OCI-M2 (cell line): ENCODE results near the gene EPHB3.
"Not testable (repeated sequence)": the region's sequence is repeated elsewhere in the genome, so short reads cannot be mapped to it uniquely, and the experiment has no call there.

Experiments
- DNase-seq: peaks from one replicate; lab custom pipeline; 2025; ENCODE audit not compliant: unreplicated experiment; lab: John Stamatoyannopoulos, UW

The EPHB3 gene

GRCh38 chr3:184597829-184598573, 36.4 kb downstream of the EPHB3 start:
- no peak for DNase-seq

GRCh38 chr3:184598574-184598927, 37.0 kb downstream of the EPHB3 start:
- no peak for DNase-seq

- DNase-seq: no peak
These were observed 37.6 kb downstream of the EPHB3 start for GRCh38 chr3:184599143-184599542.

DNA sequence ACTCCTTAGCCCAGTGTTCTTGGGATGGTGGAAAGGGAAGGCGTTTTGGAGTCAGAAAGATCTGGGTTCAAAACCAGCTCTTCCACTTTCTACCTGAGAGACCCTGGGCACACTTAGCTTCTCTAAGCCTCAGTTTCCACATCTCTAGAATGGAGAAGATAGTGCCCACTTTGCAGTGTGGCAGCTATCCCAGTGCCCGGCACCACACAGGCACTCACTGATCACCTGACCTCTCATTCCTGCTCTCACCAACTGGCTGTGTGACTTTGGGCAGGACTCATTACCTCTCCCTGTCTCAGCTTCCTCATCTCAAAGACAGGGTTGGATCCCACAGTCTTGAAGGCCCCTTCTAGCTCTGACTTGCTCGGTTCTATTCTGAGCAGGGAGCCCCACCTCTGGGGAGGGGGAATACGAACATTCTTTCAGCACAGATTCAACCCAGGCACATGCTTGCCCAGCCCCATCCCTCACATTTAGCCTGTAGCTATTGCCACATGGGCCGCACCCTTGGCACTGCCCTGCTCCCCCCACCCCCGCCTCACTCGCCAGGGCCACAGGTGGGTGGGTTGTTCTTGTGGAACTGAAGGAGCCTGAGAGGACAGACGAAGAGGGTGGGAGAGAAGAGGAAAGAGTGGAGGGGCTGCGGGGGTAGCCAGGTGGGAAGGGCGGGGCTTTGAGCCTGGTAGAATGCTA, 39.2 kb downstream of the EPHB3 start:
- DNase-seq: no peak

GRCh38 chr3:184601576-184602371, 40.2 kb downstream of the EPHB3 start:
- DNase-seq: no peak

DNA sequence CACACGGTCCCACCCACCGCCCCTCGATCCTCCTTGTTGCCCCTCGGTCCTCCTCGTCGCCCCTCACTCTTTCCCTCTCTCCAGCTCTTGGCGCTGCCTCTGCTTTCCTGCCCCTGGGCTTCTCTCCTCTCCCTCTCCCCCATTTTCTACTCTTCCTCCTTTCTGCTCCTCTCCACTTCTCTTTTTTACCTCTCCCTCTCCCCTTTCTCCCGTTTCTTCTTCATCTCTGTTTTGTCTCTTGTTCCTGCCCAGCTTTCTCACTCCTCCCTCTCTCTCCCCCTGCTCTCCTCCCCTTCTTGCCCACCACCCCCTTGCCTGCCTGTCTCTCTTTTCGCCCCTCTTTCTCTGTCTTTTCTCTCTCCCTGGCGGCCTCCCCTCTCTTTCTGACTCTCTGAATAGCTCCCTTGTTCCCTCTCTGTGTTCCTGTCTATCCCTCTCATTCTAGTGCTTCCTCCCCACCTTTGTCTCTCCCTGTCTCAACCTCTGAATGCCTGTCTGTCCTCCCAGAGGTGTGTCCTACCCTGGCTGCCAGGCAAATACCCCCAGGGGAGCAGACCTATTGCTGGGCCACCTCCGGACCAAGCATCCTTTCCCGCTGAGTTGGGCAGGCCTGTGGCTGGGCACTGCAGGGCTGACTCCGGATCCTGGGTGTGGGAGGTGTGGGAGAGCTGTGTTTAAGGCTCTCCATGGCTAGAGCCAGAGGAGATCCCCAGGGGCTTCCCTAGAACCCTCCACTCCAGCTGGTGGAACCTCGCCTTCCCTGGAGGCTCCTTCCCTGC, 41.0 kb downstream of the EPHB3 start:
- no peak for DNase-seq

DNA sequence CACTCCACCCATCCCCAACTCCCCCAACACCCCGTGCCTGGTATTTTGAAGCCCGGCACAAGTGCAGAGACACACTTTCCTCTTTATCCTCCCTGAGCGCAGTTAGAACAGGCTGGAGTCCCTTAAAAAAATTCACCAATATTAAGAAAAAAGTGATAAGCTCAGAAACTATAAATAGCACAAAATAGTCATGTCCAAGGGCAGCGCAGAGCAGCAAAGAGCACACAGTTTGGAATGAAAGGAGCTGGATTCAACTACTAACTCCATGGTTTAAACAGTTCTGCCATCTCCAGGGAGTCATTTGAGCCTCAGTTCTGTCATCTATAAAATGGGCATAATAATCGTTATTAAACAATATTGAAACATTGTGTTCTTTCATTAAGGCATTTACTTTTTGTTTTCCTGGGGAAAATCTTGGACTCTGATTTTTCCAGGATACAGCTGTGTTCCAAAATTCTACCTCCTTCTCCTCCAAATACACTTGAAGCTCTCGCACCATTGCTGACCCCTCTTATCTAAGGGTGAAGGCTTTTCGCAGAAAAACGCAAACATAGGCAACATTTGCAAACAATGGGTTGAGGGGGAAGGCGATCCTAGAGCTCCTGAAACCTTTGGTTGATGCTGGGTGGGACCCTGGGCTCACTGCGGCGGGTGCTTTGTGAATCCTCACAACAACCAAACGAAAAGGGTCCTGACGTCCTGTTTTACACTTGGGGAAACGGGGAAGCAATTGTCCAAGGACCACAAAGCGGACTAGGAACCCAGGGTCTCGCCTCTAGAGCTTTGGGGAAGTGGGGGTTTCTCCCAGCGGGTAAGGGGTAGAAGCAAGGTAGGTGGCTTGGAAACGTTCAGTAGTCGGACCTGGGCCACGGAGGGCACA, 41.8 kb downstream of the EPHB3 start:
- no peak for DNase-seq

- no peak for DNase-seq
These were observed 42.5 kb downstream of the EPHB3 start for GRCh38 chr3:184604039-184604601.

GRCh38 chr3:184604615-184605290, 43.2 kb downstream of the EPHB3 start:
- DNase-seq: no peak

GRCh38 chr3:184608209-184608608, 46.6 kb downstream of the EPHB3 start:
- no peak for DNase-seq

DNA sequence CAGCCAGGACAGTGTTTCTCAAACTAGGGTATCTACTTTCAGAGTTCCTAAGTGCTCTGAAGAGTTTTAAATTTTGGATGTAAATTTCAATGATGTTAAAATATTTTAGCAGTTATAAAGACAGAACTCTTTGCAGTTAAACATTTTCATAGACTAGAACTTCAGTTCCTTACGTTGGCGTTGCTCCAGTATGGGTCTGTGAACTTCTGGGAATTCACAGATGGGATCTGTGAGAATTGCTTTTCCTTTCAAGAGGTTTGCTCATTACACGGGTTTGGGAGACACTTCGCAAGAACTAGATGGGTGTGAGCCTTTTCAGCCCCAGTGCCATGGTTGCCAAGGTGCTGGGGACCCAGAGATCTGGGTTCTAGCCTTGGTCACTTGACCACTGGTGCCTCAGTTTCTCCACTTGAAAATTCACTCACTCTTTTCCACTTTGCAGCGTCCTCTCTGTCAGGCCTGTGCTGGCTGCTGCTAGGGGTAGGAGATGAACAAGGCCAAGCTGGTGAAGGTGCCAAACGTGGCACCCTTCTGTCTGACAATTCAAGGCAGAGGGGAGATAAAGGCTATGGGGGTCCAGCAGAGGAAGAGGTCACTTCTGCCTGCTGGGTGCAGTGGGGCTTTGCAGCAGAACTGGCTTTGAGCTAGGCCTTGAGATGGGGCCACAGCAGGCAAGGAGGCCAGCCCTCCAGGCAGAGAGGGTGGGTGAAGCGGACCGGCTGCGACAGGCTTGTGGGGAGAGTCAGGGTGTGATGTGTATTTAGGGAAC, 48.1 kb downstream of the EPHB3 start:
- no peak for DNase-seq

- no peak for DNase-seq
These were observed 48.8 kb downstream of the EPHB3 start for GRCh38 chr3:184610245-184610871.

DNA sequence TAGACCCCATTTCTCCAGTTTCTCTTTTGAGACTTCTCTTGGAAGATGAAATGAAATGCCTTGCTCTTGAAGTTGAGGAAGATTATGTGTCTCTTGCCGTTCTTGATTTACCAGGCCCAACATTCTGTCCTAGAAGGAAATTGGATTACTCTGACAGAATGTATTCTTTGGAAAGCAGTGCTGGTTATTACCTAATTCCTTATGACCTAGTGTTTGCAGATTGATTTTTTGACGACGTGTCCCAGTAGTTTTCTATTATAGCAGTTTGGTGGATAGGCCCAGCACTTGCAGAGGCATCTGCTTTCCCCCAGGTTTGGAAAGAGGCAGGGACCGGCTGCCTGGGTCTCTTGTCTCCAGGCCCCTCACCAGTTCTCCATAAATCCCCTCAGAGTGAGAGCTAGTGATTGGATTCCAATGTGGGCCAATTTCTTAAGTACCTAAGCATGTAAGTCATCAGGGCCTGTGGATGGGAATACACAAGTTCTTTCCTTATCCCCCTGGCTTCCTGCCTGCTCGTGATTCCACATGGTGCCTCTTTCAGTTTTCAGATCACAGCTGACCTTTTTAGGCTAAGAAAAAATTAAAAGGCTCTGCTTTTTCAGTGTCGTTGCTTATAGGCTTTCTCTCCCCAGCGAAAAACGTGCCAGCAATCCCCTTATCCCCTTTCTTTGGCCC, 50.2 kb downstream of the EPHB3 start:
- DNase-seq: no peak

- DNase-seq: no peak
These were observed 53.8 kb downstream of the EPHB3 start for GRCh38 chr3:184615396-184615795.

DNA sequence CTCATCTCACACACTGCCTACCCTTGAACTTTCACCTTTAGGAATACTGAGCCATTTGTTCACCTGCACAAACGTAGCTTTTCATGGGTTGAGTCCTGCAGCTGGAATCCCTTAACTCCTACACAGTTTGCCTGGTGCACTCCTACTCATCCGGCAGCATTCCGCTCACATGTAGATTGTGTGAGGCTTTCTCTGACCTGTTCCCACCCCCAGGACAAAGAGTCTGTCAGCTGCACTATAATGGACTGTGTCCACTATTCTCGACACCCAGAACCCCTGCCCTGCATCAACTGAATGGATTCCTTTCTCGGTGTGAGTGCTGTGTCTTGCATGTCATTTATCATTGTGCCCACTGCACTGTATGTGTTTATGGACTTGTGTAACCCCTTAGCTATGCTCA, 54.9 kb downstream of the EPHB3 start:
- no peak for DNase-seq

GRCh38 chr3:184617306-184617705, 55.7 kb downstream of the EPHB3 start:
- not testable (repeated sequence) for DNase-seq

DNA sequence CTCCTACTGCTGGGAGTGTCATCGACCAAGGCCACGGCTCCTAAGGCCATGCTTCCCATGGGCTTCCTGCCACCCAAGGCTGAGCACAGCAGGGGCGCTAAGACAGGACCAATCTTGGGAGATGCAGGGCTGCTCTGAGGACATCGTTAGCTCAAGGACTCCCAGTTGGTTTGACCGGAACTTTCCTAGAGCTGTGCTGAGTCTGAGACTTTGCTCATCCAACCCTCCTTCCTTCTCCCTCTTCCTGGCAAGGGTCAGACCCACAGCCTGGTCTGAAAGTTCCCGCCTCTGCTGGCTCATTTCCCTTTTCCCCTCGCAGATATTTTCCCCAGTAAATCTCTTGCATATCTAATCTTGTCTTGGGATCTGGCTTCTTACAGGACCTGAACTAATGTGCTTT, 57.2 kb downstream of the EPHB3 start:
- no peak for DNase-seq

DNA sequence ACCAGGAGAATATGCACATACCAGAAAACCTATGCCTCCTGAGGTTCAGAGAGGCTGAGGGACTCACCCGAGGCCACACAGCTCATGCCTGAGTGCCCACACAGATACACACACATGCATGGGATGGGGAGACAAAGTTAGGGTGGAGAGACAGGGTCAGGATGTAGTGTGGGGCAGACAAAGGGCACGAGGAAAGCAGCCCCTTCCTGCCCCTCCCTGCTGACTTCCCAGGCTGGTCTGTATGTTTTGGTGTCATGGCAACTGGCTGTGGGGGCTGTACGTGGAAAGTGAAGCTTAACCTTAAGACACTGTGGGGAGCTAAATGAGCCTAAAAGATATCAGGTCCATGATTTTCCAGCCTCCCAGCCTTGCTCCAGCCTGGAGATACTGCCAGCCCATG, 57.8 kb downstream of the EPHB3 start:
- DNase-seq: no peak
